Motor neuron (in vitro differentiated cells): ENCODE data around the gene CTDNEP1. TPM values are rescaled to one million over a fixed set of nuclear protein-coding genes. Genes with fewer than 3 reads are reported as not detected.
"Not testable (repeated sequence)": the region's sequence is repeated elsewhere in the genome, so short reads cannot be mapped to it uniquely, and the experiment has no call there.

Experiments
- ATAC-seq, 8 experiments: fragments of 200-7000 bp; cut with Tn5 transposase; replicated peaks in 6 of 8; 2 replicates each; pipeline ENCODE4 v1.8.0; 2021; ENCODE audit warnings: mild to moderate bottlenecking in 8 of 8, moderate library complexity in 8 of 8
- H3K27ac ChIP-seq, 2 donors: fragments of 250-450 bp; sonication (Bioruptor Pico); 2 replicates each; pipeline ENCODE4 v1.9.0; 2021; ENCODE audit warnings: antibody characterized with exemption in 2 of 2, mild to moderate bottlenecking in 2 of 2, moderate library complexity in 1 of 2
- H3K4me1 ChIP-seq, 2 donors: fragments of 250-450 bp; sonication (Bioruptor Pico); replicated peaks in 1 of 2; 2 replicates each; pipeline ENCODE4 v1.6.1; 2021; ENCODE audit warnings: antibody characterized with exemption in 2 of 2, mild to moderate bottlenecking in 2 of 2, moderate library complexity in 1 of 2
- H3K4me3 ChIP-seq, 5 donors: fragments of 250-450 bp; sonication (Bioruptor Pico); 2 replicates each; pipeline ENCODE4 v1.9.0; 2021; ENCODE audit warnings: antibody characterized with exemption in 5 of 5, mild to moderate bottlenecking in 5 of 5, moderate library complexity in 4 of 5
- WGBS, 10 experiments: fragments of 450-650 bp; shearing (Covaris generic); methylation state at CpG; one replicate each; pipeline ENCODE4 v1.0.0; 2022; 5-methylcytosine and 5-hydroxymethylcytosine counted together
- in situ Hi-C, 9 experiments: fragments of 400-800 bp; cut with MboI; loops; one replicate each; pipeline ENCODE4 v1.15.0; 2021; ENCODE audit warnings: low sequenced_read_pairs in 9 of 9, low pct_unique_long_range_greater_than_20kb in 2 of 9; ENCODE audit not compliant: unreplicated experiment in 9 of 9
- total RNA-seq, 8 experiments: library from RNA; unstranded; fragments of 300-600 nt; gene quantifications; 2 replicates each; pipeline versions ENCODE4 v1.2.3 to v1.2.4, GENCODE V29; 2022

Gene CTDNEP1
- total RNA-seq, 8 experiments from 2014 or later, result 36.5 to 94.1 (median 56.7) TPM

- WGBS, 10 experiments, result 0 to 20% (median 5%) methylated on average over 1 to 8 of the region's 55 CpGs; no CpG with 5 or more reads in 1 of the 10 experiments
- Histone ChIP-seq H3K27ac (peak within 1 kb of the TSS; percentile 99 to 100), H3K4me3 (peak within 1 kb of the TSS; percentile 82 to 100 (median 95)), H3K4me1 (peaks cover 18 to 23% of the 10 kb centered on the region in 2 donors)
- peak; percentile 73 to 79 (median 76) for ATAC-seq
- in situ Hi-C loops, result no loop called here
Measured at GRCh38 chr17:7252176-7253043, 876 bp upstream of the CTDNEP1 start, which contains the start of gene ELP5. Gene ELP5, plus strand, starts transcription at chr17:7252215. Its CDS starts 336 bp downstream, at chr17:7252551.

- H3K27ac ChIP-seq, result peak overlapping the region; percentile 99 to 100
- peak in 5 of 8 experiments; percentile 1 to 19 (median 5) for ATAC-seq
- 0 to 20% (median 0%) methylated on average over 1 to 4 of the region's 55 CpGs; no CpG with 5 or more reads in 3 of the 10 experiments for WGBS, 10 experiments
Measured at GRCh38 chr17:7250695-7251627, 573 bp downstream of the CTDNEP1 start.

GRCh38 chr17:7249830-7250229, 1.7 kb downstream of the CTDNEP1 start:
- peaks cover 18 to 23% of the 10 kb centered on the region in 2 donors for H3K4me1 ChIP-seq
- in situ Hi-C loops, result no loop called here
- WGBS, 10 experiments, result 80 to 100% (median 93%) methylated on average over 1 to 7 of the region's 7 CpGs; no CpG with 5 or more reads in 5 of the 10 experiments
- H3K4me3 ChIP-seq, result peak overlapping the region; percentile 82 to 100 (median 95)
- H3K27ac ChIP-seq, result no peak overlapping the region
- ATAC-seq, result no peak

More at GRCh38 chr17:7250695-7251627, 573 bp downstream of the CTDNEP1 start:
- peak overlapping the region; percentile 82 to 100 (median 95) for H3K4me3 ChIP-seq
- in situ Hi-C loops, result no loop called here
- H3K4me1 ChIP-seq, result peaks cover 18 to 23% of the 10 kb centered on the region in 2 donors

GRCh38 chr17:7249214-7249613, 2.3 kb downstream of the CTDNEP1 start:
- no peak overlapping the region for H3K4me3 ChIP-seq
- in situ Hi-C loops, result no loop called here
- H3K27ac ChIP-seq, result no peak overlapping the region
- H3K4me1 ChIP-seq, result peaks cover 18 to 23% of the 10 kb centered on the region in 2 donors
- 50 to 100% (median 89%) methylated on average over 2 to 6 of the region's 6 CpGs; no CpG with 5 or more reads in 3 of the 10 experiments for WGBS, 10 experiments
- no peak for ATAC-seq

GRCh38 chr17:7248796-7249195, 2.7 kb downstream of the CTDNEP1 start:
- peaks cover 18 to 23% of the 10 kb centered on the region in 2 donors for H3K4me1 ChIP-seq
- H3K4me3 ChIP-seq, result no peak overlapping the region
- in situ Hi-C loops, result no loop called here
- 46 to 100% (median 83%) methylated on average over 1 to 3 of the region's 4 CpGs; no CpG with 5 or more reads in 3 of the 10 experiments for WGBS, 10 experiments
- ATAC-seq, result no peak
- H3K27ac ChIP-seq, result no peak overlapping the region

GRCh38 chr17:7246779-7247178, 4.8 kb downstream of the CTDNEP1 start:
- H3K4me3 ChIP-seq, result no peak overlapping the region
- WGBS, 10 experiments, result 60 to 100% (median 100%) methylated on average over 1 to 3 of the region's 5 CpGs; no CpG with 5 or more reads in 6 of the 10 experiments
- no peak overlapping the region for H3K27ac ChIP-seq
- in situ Hi-C loops, result no loop called here
- ATAC-seq, result no peak
- H3K4me1 ChIP-seq, result peaks cover 17 to 19% of the 10 kb centered on the region in 2 donors

- peaks cover 6 to 12% of the 10 kb centered on the region in 2 donors for H3K4me1 ChIP-seq
- 33 to 100% (median 67%) methylated on average over 1 to 3 of the region's 10 CpGs; no CpG with 5 or more reads in 5 of the 10 experiments for WGBS, 10 experiments
- ATAC-seq, in situ Hi-C loops, H3K27ac ChIP-seq, H3K4me3 ChIP-seq: not testable (repeated sequence)
Measured at GRCh38 chr17:7243838-7244237, 7.7 kb downstream of the CTDNEP1 start.

- in situ Hi-C loops, result no loop called here
- Histone ChIP-seq H3K27ac (peak overlapping the region; percentile 98), H3K4me3 (peak overlapping the region; percentile 96 to 100 (median 98)), H3K4me1 (peaks cover 6 to 10% of the 10 kb centered on the region in 2 donors)
- WGBS, 10 experiments, result 0 to 100% (median 40%) methylated on average over 1 to 2 of the region's 2 CpGs; no CpG with 5 or more reads in 6 of the 10 experiments
- ATAC-seq, result no peak
Measured at GRCh38 chr17:7243453-7243729, 8.1 kb downstream of the CTDNEP1 start.

- 0 to 7% (median 1%) methylated on average over 4 to 17 of the region's 49 CpGs; no CpG with 5 or more reads in 1 of the 10 experiments for WGBS, 10 experiments
- peaks cover 6 to 10% of the 10 kb centered on the region in 2 donors for H3K4me1 ChIP-seq
- peak overlapping the region; percentile 98 for H3K27ac ChIP-seq
- ATAC-seq, result peak; percentile 8 to 40 (median 24)
- peak overlapping the region; percentile 96 to 100 (median 98) for H3K4me3 ChIP-seq
- in situ Hi-C loops, result no loop called here
Measured at GRCh38 chr17:7242717-7243452, 8.6 kb downstream of the CTDNEP1 start.

GRCh38 chr17:7241783-7242716, 9.5 kb downstream of the CTDNEP1 start, which contains the start of gene GABARAP:
Gene GABARAP, minus strand, starts transcription at chr17:7242449. Its CDS starts 119 bp downstream, at chr17:7242330.
- peak; percentile 10 to 39 (median 20) for ATAC-seq
- Histone ChIP-seq H3K4me1 (peaks cover 10 to 14% of the 10 kb centered on the region in 2 donors), H3K4me3 (peak within 1 kb of the TSS; percentile 96 to 100 (median 98)), H3K27ac (peak within 1 kb of the TSS; percentile 98)
- WGBS, 10 experiments, result 0 to 3% (median 0%) methylated on average over 1 to 29 of the region's 62 CpGs; no CpG with 5 or more reads in 1 of the 10 experiments
- in situ Hi-C loops, result no loop called here

- in situ Hi-C loops, result no loop called here
Measured at GRCh38 chr17:7241090-7241733, 10.3 kb downstream of the CTDNEP1 start.

More at GRCh38 chr17:7241090-7241733, 10.3 kb downstream of the CTDNEP1 start:
- H3K4me3 ChIP-seq, result peak overlapping the region; percentile 96 to 100 (median 98)
- peak overlapping the region; percentile 98 for H3K27ac ChIP-seq
- ATAC-seq, result no peak
- WGBS, 10 experiments, result 0 to 64% (median 19%) methylated on average over 2 to 7 of the region's 9 CpGs
- peaks cover 12 to 16% of the 10 kb centered on the region in 2 donors for H3K4me1 ChIP-seq
